ENCODE results near the gene THBD.
"Not testable (repeated sequence)": the region's sequence is repeated elsewhere in the genome, so short reads cannot be mapped to it uniquely, and the experiment has no call there.

Gene THBD

DNA sequence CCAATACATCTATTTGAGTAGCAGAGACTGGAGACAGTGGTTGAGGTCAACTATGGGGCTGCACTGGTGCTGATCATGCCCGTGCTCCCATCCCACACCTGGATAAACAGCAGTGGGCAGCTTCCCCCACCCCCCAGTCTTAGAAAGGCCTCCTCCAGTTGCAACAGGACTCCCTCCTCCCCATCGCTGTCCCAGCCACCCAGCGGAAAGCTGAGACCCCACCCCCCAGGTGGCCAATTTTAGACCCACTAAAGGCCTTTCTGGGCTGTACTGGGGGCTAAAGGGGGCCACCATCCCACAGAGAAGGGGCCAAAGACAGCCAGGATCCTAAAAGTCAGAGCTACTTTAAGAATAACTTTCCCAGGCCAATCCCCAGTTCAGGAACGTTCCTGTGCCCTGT lies 15.6 kb downstream of the THBD start:
- DNase-seq = no peak

DNA sequence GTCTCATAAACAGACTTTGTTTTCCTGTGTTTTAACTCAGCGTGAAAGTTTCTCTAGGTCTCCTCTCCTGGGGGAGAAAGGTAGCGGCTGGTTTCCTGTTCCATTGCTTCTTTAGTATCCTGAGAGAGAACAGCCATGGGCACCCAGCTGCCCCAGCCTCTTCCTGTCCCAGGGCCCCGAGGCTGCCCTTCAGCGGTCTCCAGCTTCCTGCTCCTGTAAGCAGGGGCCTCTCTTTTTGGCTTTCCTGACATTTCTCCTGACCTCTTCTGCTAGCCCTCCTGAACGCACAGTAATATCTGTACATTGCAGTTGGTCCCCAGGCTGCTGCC lies 16.8 kb downstream of the THBD start:
- DNase-seq = no peak

DNA sequence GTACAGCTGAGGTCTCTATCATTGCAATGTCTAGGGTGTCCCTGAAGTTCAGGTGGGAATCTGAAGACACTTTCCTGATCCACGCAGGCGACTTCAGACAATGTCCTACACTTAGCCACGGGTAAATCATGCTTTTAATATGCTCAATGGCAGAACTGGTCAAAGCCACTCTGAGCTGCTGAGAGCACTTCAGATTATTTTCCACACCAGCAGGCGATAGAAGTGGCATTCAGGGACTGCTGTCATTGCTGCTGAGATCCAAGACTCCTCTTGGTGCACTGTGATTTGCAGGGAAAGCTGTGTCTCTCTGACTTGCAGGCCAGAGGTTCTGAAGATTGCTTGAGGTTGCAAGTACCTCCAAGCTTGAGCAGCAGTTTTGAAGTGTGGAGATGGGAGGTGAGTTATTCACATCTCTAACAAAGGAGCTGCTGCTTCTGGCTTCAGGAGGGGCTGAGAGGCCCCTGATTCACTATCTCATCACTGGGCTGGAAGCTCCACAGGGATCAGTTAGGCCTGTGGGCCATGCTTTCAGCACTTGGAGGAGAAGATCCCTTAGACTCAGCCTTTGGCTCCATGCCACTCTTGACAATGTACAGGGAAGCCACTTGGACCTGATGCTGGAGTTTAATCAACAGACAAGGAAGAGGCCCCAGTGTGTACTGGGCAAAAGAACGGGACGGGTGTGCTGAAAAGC lies 17.3 kb downstream of the THBD start:
- DNase-seq = no peak

DNA sequence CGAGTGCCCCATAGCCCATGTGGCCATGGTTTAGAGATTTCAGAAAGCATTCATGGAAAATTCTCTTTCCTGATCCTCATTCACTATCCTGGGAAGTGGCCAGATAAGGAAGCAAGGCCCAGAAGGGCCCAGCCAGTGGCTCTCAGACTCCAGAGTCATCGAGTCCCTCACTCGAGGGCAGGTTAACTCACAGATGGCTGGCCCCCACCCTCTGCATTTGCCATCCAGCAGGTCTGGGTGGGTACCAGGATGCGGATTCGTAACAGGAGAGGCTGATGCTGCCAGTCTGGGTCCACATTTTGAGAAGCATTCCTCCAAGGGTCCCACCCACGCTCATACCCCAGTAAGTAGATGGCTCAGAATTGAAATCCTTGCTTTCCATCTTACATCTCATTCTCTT lies 18.1 kb downstream of the THBD start:
- DNase-seq = no peak

DNA sequence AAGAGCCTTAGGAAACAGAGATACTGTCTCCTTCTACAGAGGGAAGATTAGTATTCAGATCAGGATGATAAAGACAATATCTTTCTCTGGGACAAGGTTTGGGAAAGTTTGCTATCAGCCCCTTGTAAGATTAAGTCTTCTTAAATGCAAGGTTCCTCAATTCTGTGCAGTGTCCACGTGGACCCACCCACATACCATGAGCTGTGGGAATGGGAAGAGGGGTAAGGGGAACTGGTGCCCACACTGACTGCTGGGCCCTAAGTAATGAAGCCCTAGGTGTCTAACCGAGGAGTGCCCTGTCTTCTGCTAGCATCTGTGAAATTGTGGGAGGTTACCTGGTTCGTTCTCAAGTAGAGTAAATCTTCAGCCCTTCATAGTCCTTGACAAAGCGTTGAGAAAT lies 20.1 kb downstream of the THBD start:
- no peak for DNase-seq

DNA sequence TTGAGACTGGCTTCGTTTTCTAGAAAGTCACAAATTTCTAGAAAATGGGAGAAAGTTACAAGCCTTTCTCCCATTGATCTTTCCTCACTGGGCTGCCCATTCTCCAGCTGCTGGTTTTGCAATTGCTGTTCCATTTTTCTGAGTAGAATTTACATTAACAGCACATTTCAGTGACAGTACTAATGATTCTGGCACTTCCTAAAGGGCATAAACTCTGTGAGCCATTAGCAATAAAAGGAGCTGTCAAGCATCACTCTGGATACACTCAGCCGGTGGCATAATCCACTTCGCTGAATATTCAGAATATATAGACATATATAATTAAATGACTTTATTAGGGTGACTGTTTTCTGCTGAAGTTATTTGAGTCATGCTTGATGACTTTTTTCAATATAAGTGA lies 21.1 kb downstream of the THBD start:
- no peak for DNase-seq

DNA sequence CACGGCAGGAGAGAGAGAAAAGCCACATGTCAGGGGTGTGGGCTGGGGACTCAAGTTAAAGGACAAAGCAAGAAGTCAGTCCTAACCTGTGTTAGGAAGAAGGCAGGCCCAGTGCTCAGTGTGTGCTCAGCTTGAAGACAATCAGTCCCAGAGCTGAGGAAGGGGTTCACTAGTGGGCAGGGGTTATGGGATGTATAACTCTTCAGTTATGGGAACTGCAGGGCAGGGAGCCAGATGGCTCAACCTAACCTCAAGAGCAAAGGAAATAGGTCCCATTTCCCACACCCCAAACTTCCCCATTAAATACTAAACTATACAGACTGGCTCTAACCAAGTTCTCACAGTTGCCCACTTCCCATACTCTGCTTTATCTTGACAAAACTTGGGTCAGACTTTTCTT lies 21.8 kb downstream of the THBD start:
- DNase-seq = no peak

DNA sequence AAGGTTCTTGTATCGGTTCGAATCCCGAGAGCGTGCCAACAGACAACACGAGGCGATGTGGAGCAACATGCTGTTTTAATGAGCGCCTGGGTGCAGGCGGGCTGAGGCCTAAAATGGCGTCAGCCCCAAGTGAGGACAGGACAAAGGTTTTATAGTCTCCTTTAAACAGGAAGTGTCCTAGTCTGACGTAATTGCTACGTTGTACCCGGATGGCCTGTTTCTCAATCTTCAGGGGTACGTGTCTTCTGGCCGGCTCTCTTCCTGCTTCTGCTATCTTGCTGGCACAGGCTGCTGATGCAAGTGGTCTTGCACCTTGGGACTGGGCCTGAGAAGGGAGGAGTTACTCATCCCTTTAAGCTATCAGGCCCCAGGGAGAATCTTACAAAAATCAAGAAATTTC lies 24.0 kb downstream of the THBD start:
- DNase-seq = not testable (repeated sequence)

DNA sequence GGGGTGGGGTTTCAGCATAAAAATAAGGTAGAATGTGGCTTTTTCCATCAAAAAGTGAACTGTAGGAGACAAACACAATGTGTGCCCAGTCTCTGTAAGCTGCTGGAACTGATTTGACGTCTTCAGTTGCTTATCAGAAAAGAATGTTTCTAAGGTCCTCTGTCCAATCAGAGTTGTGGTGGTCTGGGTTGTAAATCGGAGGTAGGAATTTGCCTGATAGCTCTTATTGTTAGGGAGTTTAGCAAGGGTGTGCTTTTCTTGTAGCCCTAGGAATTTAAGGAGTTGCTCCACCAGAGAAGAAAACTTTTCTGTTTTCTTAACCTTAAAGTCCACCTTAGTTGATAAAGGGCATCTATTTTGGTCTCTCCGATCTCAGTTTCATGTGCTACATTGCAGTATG lies 24.8 kb downstream of the THBD start:
- DNase-seq = no peak

DNA sequence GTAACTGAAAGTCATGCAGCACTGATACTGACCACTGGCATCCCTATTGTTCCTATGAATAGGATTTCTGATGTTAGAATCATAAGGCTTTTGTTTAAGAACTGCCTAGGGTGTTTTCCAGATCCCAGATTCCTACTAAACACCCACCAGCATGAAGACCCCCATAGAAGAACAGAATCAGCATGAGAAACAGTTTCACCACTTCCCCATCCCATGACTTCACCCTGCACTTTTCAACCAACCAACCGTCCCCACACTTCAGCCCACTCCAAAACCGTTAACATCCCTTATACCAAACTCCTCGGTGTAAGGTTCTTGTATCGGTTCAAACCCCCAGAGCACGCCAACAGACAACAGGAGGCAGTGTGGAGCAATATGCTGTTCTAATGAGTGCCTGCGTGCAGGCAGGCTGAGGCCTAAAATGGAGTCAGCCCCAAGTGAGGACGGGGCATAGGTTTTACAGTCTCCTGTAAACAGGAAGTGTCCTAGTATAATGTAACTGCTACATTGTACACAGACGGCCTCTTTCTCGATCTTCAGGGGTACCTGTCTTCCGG lies 25.8 kb downstream of the THBD start:
- no peak for DNase-seq

DNA sequence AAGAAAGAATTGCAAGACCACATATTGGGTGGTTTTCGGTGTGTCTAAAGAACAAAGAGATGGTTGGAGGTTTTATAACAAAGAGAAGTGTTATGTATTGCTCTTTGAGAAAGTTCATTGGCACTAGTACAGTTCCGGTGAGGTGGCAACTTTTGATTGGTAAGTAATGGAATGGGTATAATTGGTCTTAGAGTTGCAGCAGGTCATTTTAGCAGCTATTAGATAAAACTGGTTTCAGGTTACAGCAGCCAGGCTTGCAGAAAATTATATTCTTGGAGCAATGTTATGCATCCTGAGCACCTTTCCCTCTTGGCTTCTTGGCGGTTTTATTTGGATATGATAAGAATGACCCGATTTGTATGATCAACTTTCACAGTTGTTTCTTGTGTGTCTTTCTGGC lies 26.6 kb downstream of the THBD start:
- DNase-seq = no peak

DNA sequence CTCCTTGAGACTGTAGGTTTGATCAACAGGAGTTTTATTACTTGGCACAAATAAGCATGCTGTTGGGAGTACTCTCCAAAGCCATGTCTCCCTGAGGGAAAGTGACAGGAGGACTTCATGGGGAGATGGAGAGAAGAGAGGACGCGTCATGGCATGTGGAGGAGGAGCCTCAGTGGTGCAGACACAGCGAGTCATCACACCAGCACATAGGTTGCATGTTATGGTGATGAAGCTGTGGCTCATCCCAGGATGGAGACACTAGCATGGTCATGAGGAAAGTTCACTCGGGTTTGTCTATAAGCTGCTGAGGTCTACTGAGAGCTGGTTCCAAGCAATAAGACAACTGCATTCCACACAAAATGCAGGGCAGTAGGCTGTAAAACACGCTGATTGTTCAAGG lies 27.5 kb downstream of the THBD start:
- DNase-seq = no peak

DNA sequence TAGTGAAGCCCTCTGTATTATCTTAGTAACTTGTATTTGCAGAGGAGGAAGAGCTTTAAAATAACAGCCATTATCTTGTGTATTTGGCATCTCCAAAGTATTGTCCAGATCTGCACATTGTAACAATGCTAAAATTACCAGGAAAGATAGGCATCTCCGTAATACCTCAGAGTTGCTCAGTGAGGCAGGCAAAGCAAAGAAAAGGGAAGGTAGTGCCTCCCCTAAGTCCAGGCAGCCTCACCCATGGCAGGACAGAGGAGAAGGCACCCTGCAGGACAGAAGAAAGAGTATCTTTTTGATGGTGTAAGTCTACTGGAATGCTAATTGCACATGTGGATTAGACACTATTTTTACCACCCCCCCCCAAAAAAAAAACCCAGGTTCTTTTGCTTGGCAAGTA lies 27.9 kb downstream of the THBD start:
- no peak for DNase-seq

DNA sequence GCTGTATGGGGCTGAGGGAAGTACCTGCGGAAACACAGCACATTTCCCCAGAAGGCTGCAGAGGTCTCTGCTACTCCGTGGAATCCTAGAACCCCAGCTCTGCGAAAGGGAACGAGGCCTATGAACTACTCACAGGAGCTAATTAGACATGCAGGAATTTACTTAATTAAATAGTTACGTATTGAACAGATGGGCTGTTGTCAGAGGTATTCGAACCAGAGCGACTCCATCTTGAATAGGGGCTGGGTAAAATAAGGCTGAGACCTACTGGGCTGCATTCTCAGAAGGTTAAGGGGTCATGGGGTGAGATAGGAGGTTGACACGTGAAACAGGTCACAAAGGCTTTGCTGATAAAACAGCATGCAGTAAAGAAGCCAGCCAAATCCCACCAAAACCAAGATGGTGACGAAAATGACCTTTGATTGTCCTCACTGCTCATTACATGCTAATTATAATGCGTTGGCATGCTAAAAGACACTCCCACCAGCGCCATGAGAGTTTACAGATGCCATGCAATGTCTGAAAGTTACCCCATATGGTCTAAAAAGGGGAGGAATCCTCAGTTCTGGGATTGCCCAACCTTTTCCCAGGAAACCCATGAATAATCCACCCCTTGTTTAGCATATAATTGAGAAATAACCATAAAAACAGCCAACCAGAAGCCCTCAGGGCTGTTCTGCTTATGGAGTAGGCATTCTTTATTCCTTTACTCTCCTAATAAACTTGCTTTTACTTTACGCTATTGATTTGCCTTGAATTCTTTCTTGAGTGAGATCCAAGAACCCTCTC lies 29.0 kb downstream of the THBD start:
- DNase-seq = no peak

DNA sequence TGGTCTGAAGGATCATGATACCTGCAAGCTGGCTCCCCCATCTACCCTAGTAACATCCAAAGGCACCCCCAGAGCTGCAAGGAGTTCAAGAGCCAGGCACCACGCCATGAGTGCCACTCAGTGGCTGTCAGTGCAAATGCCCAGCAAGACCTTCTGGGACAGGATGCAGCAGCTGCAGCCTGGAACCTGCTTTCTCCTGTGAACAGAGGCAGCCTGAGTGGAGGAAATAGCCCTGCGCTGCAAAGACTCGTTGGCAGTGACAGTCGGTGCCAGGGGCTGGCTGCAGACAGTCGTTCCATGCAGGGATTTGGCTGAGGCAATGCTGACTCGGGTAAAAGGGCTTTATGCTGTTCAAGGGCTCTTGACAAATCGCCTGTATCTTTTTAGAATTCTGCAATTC lies 30.1 kb downstream of the THBD start:
- DNase-seq = no peak

DNA sequence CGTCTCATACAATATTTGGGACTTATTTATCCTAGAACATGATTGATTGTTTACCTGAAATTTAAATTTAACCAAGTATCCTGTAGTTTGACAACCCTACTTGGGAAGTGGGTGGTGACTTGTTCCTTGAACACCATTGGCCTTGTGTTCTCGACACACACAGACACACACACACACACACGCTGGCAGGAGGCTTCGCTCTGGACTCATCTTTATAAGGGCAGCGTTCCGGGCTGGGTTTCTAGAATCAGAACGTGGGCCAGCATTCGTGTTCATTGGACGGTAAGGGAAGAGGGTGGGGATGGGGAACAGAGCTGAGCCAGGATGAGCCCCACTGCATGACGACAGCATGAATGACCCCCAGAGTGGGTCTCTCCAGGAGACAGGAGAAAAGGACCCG lies 30.5 kb downstream of the THBD start:
- DNase-seq = no peak

DNA sequence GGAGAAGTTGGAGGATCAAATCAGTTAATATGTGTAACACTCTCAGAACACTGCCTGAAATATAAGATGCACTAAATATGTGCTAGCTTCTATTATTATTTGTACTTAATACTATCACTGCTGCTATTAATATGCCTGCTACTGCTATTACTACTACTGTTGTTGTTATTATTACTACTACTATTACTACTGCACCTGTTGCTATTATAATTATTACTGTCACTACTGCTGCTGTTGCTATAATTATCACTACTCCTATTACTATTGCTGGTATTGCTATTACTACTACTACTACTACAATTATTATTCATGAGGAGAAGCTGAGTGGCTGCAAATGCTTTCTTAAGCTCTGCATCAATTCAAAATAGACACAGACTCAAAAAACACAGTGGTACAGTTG lies 31.0 kb downstream of the THBD start:
- DNase-seq = no peak

DNA sequence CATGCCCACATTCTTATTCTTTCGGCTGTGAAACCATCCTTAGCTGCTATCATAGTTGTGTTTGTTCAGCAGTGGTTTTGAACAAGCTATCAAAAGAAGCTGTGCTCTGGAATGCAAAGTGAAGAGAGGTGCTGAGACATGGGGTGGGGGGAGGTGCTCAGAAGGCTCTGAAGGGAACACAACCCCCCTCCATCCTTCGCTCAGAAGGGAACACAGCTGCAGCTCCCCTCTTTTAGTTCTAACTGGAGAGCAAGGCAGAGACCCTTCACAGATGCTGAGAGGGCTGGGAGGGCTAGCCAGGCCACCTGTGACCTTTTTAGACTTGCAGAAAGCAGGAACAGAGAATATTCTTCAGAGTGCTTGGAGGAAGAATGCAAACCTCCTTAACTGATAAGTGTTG lies 32.0 kb downstream of the THBD start:
- no peak for DNase-seq

DNA sequence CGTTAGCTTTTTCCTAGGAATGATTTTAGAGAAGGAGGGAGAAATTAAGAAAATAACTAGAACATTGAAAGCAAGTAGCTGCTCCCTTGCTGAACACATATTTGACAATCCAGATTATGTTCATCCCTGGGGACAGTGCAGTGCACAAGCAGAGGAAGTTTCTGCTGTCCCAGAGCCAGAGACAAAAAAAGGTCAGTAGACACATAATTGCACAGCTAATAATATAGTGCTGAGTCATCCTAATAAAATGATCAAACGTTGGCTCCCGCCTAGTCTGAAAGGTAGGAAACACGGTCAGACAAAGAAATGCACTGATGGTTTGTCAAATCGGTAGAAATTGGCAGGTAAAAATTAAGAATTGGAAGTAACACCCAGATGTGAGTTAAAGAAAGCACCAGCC lies 36.0 kb downstream of the THBD start:
- no peak for DNase-seq

DNA sequence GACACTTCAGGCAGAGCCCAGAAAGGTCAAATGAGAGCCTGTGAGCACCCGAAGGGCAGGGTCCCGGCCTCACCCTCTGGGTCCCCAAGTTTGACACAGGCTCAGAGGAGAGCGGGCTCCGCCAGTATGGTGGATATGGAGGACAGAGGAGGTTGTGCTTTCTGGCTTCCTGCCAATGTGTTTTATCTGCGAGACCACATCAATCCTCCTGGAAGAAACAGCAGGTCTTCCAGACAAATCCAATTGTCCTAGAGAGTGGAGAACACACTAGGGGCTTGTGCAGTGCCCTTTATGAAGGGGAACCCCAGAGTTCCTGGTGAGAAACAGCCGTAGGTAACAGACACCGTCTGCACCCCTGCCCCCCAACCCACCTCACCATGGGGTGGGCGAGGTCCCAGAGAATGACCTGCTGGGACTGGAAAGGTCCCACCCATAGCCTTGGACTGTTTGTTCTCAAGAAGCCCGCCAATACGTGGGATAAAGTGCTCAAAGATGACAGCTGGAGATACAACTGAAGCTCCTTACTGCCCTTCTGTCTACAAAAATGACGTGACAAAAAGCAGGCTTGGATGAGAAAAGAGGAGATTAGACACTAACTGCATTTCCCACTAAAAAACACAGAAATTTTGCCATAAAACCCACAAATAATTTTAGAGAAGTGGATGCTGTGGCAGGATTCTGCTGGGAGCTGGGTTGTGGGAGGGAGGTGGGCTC lies 38.3 kb downstream of the THBD start:
- no peak for DNase-seq

DNA sequence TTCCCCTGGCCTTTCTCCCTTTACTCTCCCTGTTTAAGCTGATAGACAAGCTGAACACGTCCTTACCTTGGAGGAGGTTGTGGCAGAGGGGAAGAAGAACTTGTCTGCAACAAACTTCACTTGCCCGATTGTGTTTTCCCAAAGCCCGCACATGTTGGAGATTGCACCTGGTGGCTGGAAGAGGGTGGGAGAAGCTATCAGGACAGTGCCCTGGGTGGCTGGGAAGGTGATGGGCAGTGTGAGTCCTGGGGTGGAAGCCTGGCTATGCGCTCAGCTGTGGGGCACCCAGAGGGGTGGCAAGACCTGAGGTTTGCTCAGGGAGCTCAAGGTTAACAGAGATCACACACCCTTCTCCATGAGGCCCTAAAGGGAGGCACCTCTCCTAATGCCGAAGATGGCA lies 39.4 kb downstream of the THBD start:
- no peak for DNase-seq

DNA sequence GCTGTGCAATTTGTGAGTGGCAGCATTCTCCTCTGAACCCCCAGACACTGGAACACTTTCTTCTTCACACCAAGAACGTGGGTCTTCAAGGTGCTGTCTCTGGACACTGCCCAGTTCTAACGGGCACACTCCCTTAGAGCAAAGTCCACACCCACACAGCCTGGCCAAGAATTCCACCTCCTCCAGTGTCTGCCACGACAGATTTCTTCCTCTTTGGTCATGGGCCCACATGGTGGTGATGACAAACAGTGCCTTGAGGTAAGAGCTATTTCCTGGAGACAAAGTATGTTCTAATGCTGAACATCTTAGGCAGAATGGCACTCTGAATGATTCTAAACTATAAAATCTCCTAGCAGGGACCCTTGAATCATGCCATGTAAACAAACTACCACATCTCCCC lies 39.8 kb downstream of the THBD start:
- no peak for DNase-seq

DNA sequence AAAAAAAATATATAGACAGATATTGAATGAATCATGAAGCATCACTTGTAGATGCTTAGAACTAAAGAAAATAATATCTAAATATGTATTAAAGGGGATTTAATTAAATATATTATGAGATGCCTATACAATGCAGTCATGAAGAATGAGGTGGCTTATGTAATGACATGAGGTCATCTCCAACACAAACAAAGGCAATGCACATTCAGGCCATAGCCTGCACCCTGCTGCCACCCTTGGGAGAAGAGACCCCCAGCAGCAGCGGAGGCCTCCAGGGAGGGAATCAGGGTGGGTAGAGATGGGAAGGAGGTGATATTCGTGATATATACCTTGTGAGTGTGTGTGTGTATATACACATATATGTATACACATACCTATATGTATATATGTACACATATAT lies 40.8 kb downstream of the THBD start:
- DNase-seq = no peak

Data from SW 1271 (cell line).